Osteoblast (primary cell): Measurements from ENCODE around the gene LZTS2. TPM values are rescaled to one million over a fixed set of nuclear protein-coding genes. Genes with fewer than 3 reads are reported as not detected.

Experiments used
- DNase-seq: peaks from one replicate; pipeline ENCODE4 v3.0.0; 2011; ENCODE audit warnings: low spot score, mixed read lengths; ENCODE audit not compliant: insufficient read length; ENCODE audit errors: missing footprints
- H2AFZ ChIP-seq: 2 replicates; pipeline ENCODE4 v1.6.0; 2011; ENCODE audit warnings: mild to moderate bottlenecking, low read length
- H3K27ac ChIP-seq: 2 replicates; pipeline ENCODE4 v1.5.1; 2011; ENCODE audit warnings: mild to moderate bottlenecking, low read depth, low read length, moderate library complexity
- H3K27me3 ChIP-seq: 2 replicates; pipeline ENCODE4 v1.6.0; 2012; ENCODE audit warnings: mild to moderate bottlenecking, control low read depth, inconsistent platforms, low read length, moderate library complexity; ENCODE audit not compliant: insufficient read depth
- H3K36me3 ChIP-seq: 2 replicates; pipeline ENCODE4 v1.5.1; 2011; ENCODE audit warnings: mild to moderate bottlenecking, low read length, control low read depth, moderate library complexity; ENCODE audit not compliant: insufficient read depth
- H3K4me1 ChIP-seq: 2 replicates; pipeline ENCODE4 v1.5.1; 2011; ENCODE audit warnings: mild to moderate bottlenecking, low read length, control low read depth, moderate library complexity; ENCODE audit not compliant: insufficient read depth
- H3K4me2 ChIP-seq: 2 replicates; pipeline ENCODE4 v1.6.0; 2011; ENCODE audit warnings: mild to moderate bottlenecking, low read length; ENCODE audit not compliant: insufficient read depth
- H3K4me3 ChIP-seq: fragments of 200-600 bp; sonication (generic); 3 replicates; pipeline ENCODE4 v1.5.1; 2012; ENCODE audit warnings: mild to moderate bottlenecking, low read length, inconsistent platforms; ENCODE audit not compliant: insufficient read depth
- H3K79me2 ChIP-seq: 2 replicates; pipeline ENCODE4 v1.6.0; 2012; ENCODE audit warnings: mild to moderate bottlenecking, low read length, control low read depth, inconsistent platforms; ENCODE audit not compliant: insufficient read depth
- H3K9me3 ChIP-seq: 2 replicates; pipeline ENCODE4 v1.5.1; 2011; ENCODE audit warnings: low read depth, low read length, control low read depth
- H4K20me1 ChIP-seq: 2 replicates; pipeline ENCODE4 v1.6.0; 2012; ENCODE audit warnings: mild to moderate bottlenecking, low read length, control low read depth; ENCODE audit not compliant: insufficient read depth
- CTCF ChIP-seq: IDR thresholded peaks from 2 replicates; pipeline ENCODE4 v1.5.1; 2011; ENCODE audit warnings: mild to moderate bottlenecking, low read depth, low read length, moderate library complexity; ENCODE audit errors: extremely low read depth
- total RNA-seq: library from RNA; depleted of rRNA; stranded (reverse); fragments of >200 nt; gene quantifications from 2 replicates; pipeline ENCODE4 v1.2.3, GENCODE V29; 2012

Gene LZTS2
- total RNA-seq = 117 and 127 TPM in 2 replicates

GRCh38 chr10:100999742-101000126 lies at the start of gene LZTS2:
LZTS2 (plus strand) TSS chr10:100999808; CDS start chr10:101002539, 2,731 bp downstream.
- peak within 1 kb of the TSS; percentile 99 for H3K27ac ChIP-seq
- peak within 1 kb of the TSS; percentile 80 for H2AFZ ChIP-seq
- DNase-seq = no peak
- peaks cover 38% of the 10 kb centered on the region for H3K4me1 ChIP-seq
- H3K27me3 ChIP-seq = no peaks in the 10 kb centered on the region
- H3K79me2 ChIP-seq = peaks cover 49% of the 10 kb centered on the region
- peaks cover 23% of the 10 kb centered on the region for H3K36me3 ChIP-seq
- peak within 1 kb of the TSS; percentile 99 for H3K4me2 ChIP-seq
- no peak for TF ChIP-seq CTCF
- no peaks in the 10 kb centered on the region for H3K9me3 ChIP-seq
- H3K4me3 ChIP-seq = peak within 1 kb of the TSS; percentile 88
- H4K20me1 ChIP-seq = peaks cover 30% of the 10 kb centered on the region

- H3K36me3 ChIP-seq = peaks cover 68% of the 10 kb centered on the region
Measured at GRCh38 chr10:100960251-100960650, 39.4 kb upstream of the LZTS2 start.

GRCh38 chr10:100962351-100963080 lies 37.1 kb upstream of the LZTS2 start:
- no peak overlapping the region for H3K4me3 ChIP-seq
- no peak for DNase-seq
- H3K4me2 ChIP-seq = no peak overlapping the region
- H3K79me2 ChIP-seq = no peaks in the 10 kb centered on the region
- peaks cover 68% of the 10 kb centered on the region for H3K36me3 ChIP-seq
- no peak overlapping the region for H3K27ac ChIP-seq
- H3K9me3 ChIP-seq = no peaks in the 10 kb centered on the region
- no peaks in the 10 kb centered on the region for H3K4me1 ChIP-seq
- H3K27me3 ChIP-seq = no peaks in the 10 kb centered on the region
- no peaks in the 10 kb centered on the region for H4K20me1 ChIP-seq
- no peak for TF ChIP-seq CTCF
- no peak overlapping the region for H2AFZ ChIP-seq

More at GRCh38 chr10:100960251-100960650, 39.4 kb upstream of the LZTS2 start:
- no peak for TF ChIP-seq CTCF
- Histone ChIP-seq H3K4me1 (no peaks in the 10 kb centered on the region), H3K79me2 (no peaks in the 10 kb centered on the region), H3K27ac (no peak overlapping the region), H3K4me3 (no peak overlapping the region), H3K9me3 (no peaks in the 10 kb centered on the region), H2AFZ (no peak overlapping the region), H3K27me3 (no peaks in the 10 kb centered on the region), H3K4me2 (no peak overlapping the region), H4K20me1 (no peaks in the 10 kb centered on the region)
- DNase-seq = no peak

GRCh38 chr10:100963826-100964225 lies 35.8 kb upstream of the LZTS2 start:
- no peaks in the 10 kb centered on the region for H3K9me3 ChIP-seq
- no peaks in the 10 kb centered on the region for H4K20me1 ChIP-seq
- H3K36me3 ChIP-seq = peaks cover 55% of the 10 kb centered on the region
- TF ChIP-seq CTCF = no peak
- no peak for DNase-seq
- no peak overlapping the region for H3K4me2 ChIP-seq
- no peaks in the 10 kb centered on the region for H3K79me2 ChIP-seq
- peaks cover under 1% of the 10 kb centered on the region for H3K27me3 ChIP-seq
- H3K4me1 ChIP-seq = peaks cover 3% of the 10 kb centered on the region
- no peak overlapping the region for H3K4me3 ChIP-seq
- H2AFZ ChIP-seq = no peak overlapping the region
- H3K27ac ChIP-seq = no peak overlapping the region
